ENCODE data around the gene KHK. TPM values are rescaled to one million over a fixed set of nuclear protein-coding genes. Genes with fewer than 3 reads are reported as not detected.
A peak's percentile ranks its signal among the peaks of the same experiment; 100 is the strongest.

KHK gene
- total RNA-seq, 1 donor from 2014 or later: 5.3 TPM

DNA sequence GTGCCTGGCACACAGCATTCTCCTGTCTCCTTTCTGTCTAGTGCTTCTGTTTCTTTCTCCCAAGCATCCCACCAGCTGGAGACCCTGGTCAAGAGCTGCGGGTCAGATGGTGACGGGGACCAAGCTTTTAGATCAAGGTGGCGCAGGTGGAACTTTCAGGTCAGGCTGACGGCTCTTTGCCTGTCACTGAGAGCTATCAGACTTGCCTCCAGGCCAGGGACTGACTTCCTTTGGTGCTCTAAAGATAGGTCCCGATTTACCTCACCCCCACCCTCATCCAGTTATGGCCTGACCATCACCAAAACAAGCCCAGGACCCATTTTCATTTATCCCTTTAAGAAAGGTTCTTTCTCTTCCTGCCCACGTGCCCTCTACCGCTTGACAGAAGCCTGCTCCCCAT lies 9.3 kb upstream of the KHK start:
- peaks cover 14% of the 10 kb centered on the region for H3K9me3 Mint-ChIP-seq (ENCODE audit: unreplicated experiment)
- peaks cover 40% of the 10 kb centered on the region for H3K4me1 Mint-ChIP-seq (ENCODE audit: low read depth, unreplicated experiment)
- H3K27me3 Mint-ChIP-seq (ENCODE audit: unreplicated experiment): peaks cover 15% of the 10 kb centered on the region
- no peak for DNase-seq
- TF ChIP-seq, protein P1, sequence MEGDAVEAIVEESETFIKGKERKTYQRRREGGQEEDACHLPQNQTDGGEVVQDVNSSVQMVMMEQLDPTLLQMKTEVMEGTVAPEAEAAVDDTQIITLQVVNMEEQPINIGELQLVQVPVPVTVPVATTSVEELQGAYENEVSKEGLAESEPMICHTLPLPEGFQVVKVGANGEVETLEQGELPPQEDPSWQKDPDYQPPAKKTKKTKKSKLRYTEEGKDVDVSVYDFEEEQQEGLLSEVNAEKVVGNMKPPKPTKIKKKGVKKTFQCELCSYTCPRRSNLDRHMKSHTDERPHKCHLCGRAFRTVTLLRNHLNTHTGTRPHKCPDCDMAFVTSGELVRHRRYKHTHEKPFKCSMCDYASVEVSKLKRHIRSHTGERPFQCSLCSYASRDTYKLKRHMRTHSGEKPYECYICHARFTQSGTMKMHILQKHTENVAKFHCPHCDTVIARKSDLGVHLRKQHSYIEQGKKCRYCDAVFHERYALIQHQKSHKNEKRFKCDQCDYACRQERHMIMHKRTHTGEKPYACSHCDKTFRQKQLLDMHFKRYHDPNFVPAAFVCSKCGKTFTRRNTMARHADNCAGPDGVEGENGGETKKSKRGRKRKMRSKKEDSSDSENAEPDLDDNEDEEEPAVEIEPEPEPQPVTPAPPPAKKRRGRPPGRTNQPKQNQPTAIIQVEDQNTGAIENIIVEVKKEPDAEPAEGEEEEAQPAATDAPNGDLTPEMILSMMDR (IDR thresholded peaks at IDR 0.05; ENCODE audit: partially characterized antibody, unreplicated experiment): no peak
- no peak overlapping the region for H3K4me3 Mint-ChIP-seq (ENCODE audit: unreplicated experiment)
- peak overlapping the region; percentile 59 for H3K27ac Mint-ChIP-seq (ENCODE audit: unreplicated experiment)
- H3K36me3 Mint-ChIP-seq (ENCODE audit: unreplicated experiment): peaks cover 11% of the 10 kb centered on the region

DNA sequence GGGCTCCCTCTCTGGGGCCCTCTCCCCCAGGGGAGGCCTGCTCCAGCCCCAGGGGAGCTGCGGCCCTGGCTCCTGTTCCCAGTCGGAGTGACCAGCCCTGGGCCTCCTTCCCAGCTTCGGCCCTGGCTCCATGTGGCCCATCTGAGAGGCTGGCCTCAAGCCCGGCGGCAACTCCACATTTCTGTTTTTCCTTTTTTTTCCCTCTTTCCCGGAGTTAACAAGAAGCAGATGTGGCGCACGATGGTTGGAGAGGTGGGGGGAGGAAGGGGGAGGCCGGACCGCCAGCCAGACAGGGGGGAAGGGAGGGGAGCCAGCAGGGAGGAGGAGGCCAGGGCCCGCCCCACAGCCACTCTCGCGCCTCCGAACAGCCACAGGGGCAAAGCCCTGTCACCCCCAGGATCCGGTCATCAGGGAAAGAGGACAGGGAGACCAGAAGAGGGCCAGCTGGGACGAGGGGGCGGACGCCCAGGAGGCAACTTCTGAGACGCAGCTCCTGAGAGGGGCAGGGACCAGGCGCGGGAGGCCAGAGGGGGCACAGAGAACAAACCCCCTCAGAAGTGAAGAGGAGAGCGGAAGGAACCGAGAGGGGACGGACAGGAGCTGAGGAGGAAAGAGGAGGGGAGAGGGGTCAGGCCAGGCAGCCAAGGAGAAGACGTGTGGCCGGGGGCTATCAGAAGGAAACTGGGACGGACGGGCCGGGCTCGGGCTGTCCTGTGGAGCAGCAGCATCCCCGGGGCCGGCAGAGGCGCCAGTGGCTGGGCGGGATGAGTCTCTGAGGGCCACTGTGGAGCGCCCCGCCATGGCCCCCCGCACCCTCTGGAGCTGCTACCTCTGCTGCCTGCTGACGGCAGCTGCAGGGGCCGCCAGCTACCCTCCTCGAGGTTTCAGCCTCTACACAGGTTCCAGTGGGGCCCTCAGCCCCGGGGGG lies 8.0 kb upstream of the KHK start, which contains the start of gene EMILIN1:
EMILIN1 (plus strand) TSS at position 349 of the 928 bp plus-strand sequence; CDS start at position 800, 451 bp downstream.
- no peak within 1 kb of the TSS for H3K27ac Mint-ChIP-seq (ENCODE audit: unreplicated experiment)
- peaks cover 11% of the 10 kb centered on the region for H3K36me3 Mint-ChIP-seq (ENCODE audit: unreplicated experiment)
- TF ChIP-seq, protein P1 (IDR thresholded peaks at IDR 0.05; ENCODE audit: partially characterized antibody, unreplicated experiment): no peak
- peaks cover 39% of the 10 kb centered on the region for H3K4me1 Mint-ChIP-seq (ENCODE audit: low read depth, unreplicated experiment)
- peaks cover 14% of the 10 kb centered on the region for H3K27me3 Mint-ChIP-seq (ENCODE audit: unreplicated experiment)
- H3K4me3 Mint-ChIP-seq (ENCODE audit: unreplicated experiment): peak within 1 kb of the TSS; percentile 75
- peaks cover 11% of the 10 kb centered on the region for H3K9me3 Mint-ChIP-seq (ENCODE audit: unreplicated experiment)
- peak; percentile 37 for DNase-seq

DNA sequence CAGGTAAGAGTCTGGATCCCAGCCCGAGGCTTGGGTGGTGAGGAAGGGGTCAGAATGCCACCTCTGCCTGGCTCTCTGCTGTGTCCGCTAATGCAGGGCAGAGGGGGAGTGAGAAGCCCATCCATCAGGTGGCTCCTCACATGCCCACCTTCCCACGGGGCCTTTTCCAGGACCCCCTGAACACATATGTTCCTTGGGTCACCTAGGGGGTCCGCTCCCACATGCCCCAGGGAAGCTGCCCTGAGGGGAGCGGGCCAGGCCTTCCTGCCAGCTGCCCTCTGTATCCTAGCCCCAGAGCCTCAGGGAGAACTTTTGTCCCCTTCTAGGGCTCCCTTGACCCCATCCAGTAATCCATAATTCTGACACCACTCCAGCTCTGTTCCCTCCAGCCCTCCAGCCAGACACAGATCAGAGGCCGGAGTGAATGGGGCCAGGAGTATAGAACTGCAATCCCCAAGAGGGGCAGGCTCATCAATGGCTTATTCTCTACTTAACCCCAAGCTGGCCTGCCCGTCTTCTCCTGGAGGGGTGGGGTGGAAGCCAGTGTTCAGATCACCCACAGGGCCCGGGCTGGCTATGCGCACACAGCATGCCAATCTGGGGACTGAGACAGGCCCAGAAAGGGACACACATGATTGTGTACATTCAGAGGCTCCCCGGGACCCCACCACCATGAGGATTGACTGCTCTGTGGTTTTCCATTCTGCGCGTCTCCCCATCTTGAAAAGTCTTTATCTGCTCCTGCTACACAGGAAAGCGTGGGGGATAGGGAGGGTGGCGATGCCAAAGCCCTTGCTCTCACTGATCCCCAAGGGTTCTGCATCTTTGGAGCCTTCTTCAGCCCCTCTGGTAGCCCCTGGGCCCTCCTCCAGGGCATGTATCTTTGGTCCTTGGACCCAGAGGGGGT lies 7.1 kb upstream of the KHK start:
- TF ChIP-seq, protein P1 (IDR thresholded peaks at IDR 0.05; ENCODE audit: partially characterized antibody, unreplicated experiment): no peak
- peak overlapping the region; percentile 55 for H3K4me3 Mint-ChIP-seq (ENCODE audit: unreplicated experiment)
- H3K4me1 Mint-ChIP-seq (ENCODE audit: low read depth, unreplicated experiment): peaks cover 39% of the 10 kb centered on the region
- peaks cover 11% of the 10 kb centered on the region for H3K9me3 Mint-ChIP-seq (ENCODE audit: unreplicated experiment)
- no peak for DNase-seq
- H3K27me3 Mint-ChIP-seq (ENCODE audit: unreplicated experiment): peaks cover 14% of the 10 kb centered on the region
- peaks cover 11% of the 10 kb centered on the region for H3K36me3 Mint-ChIP-seq (ENCODE audit: unreplicated experiment)
- peak overlapping the region; percentile 55 for H3K27ac Mint-ChIP-seq (ENCODE audit: unreplicated experiment)

DNA sequence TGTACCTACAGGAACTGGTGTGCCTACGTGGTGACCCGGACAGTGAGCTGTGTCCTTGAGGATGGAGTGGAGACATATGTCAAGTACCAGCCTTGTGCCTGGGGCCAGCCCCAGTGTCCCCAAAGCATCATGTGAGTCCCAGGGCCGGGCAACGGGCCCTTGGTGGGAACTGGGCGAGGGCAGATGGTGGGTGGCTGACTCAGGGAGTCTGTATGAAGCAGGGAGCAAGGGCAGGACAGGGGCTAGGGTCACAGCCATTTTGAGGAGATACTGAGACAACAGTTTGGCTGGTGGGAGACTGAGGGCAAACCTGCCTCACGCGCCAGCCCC lies 6.5 kb upstream of the KHK start:
- H3K9me3 Mint-ChIP-seq (ENCODE audit: unreplicated experiment): peaks cover 11% of the 10 kb centered on the region
- no peak for DNase-seq
- peaks cover 37% of the 10 kb centered on the region for H3K4me1 Mint-ChIP-seq (ENCODE audit: low read depth, unreplicated experiment)
- TF ChIP-seq, protein P1 (IDR thresholded peaks at IDR 0.05; ENCODE audit: partially characterized antibody, unreplicated experiment): no peak
- H3K36me3 Mint-ChIP-seq (ENCODE audit: unreplicated experiment): peaks cover 11% of the 10 kb centered on the region
- peak overlapping the region; percentile 55 for H3K27ac Mint-ChIP-seq (ENCODE audit: unreplicated experiment)
- H3K27me3 Mint-ChIP-seq (ENCODE audit: unreplicated experiment): peaks cover 13% of the 10 kb centered on the region
- peak overlapping the region; percentile 55 for H3K4me3 Mint-ChIP-seq (ENCODE audit: unreplicated experiment)
